Breast epithelium (tissue), 3 donors: ENCODE data around the gene ARL4A.

Source experiments
- CTCF ChIP-seq, 3 donors: fragments of 450-650 bp; IDR thresholded peaks; one replicate each; pipeline ENCODE4 v1.5.1; 2016 to 2017; ENCODE audit warnings: antibody characterized with exemption in 3 of 3, mild to moderate bottlenecking in 3 of 3, moderate library complexity in 3 of 3
- POLR2AphosphoS5 ChIP-seq, 3 donors: sonication (generic); formaldehyde crosslinking; IDR thresholded peaks; one replicate each; pipeline ENCODE4 v1.6.1; 2017; ENCODE audit warnings: antibody characterized with exemption in 3 of 3

- TF ChIP-seq CTCF (IDR thresholded peaks at IDR 0.05) (peak; percentile 59 to 97 (median 70)), POLR2AphosphoS5 (IDR thresholded peaks at IDR 0.05) (peak; percentile 20 to 87 (median 79))
Measured at GRCh38 chr7:12686234-12686890, 1.1 kb upstream of the ARL4A start.
